ENCODE results near the gene CCDC127.

DNA sequence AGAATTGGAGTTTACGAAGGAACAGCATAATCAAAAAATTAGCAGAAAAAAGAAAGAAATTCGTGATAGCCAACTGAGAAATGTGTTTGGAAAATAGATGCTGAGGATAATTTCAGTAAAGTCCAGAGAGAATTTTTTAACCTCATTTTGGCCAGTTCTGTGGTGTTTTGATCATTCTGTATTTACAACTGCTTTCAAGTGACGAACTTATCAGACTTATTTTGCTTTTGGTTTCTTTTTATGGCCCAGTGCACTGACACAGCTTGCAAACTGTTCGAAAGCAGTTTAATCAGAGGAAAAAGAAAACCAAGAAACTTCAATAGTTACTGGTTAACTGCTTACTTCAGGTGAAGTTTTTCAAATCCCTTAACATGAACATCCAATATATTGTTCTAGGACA is 2.0 kb upstream of the CCDC127 start:
- TF ChIP-seq, protein P1, sequence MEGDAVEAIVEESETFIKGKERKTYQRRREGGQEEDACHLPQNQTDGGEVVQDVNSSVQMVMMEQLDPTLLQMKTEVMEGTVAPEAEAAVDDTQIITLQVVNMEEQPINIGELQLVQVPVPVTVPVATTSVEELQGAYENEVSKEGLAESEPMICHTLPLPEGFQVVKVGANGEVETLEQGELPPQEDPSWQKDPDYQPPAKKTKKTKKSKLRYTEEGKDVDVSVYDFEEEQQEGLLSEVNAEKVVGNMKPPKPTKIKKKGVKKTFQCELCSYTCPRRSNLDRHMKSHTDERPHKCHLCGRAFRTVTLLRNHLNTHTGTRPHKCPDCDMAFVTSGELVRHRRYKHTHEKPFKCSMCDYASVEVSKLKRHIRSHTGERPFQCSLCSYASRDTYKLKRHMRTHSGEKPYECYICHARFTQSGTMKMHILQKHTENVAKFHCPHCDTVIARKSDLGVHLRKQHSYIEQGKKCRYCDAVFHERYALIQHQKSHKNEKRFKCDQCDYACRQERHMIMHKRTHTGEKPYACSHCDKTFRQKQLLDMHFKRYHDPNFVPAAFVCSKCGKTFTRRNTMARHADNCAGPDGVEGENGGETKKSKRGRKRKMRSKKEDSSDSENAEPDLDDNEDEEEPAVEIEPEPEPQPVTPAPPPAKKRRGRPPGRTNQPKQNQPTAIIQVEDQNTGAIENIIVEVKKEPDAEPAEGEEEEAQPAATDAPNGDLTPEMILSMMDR (IDR thresholded peaks at IDR 0.05 in 8 of 11, conservative IDR thresholded peaks at IDR 0.05 in 3 of 11): no peak
- TF ChIP-seq POLR2A (IDR thresholded peaks at IDR 0.05): no peak
- TF ChIP-seq POLR2AphosphoS5 (IDR thresholded peaks at IDR 0.05): no peak

Measured in spleen (tissue), 7 donors.